Measurements from ENCODE around the gene GPR3. TPM values are rescaled to one million over a fixed set of nuclear protein-coding genes. Genes with fewer than 3 reads are reported as not detected.
A peak's percentile ranks its signal among the peaks of the same experiment; 100 is the strongest.
"Not testable (repeated sequence)": the region's sequence is repeated elsewhere in the genome, so short reads cannot be mapped to it uniquely, and the experiment has no call there.

Gene GPR3
- total RNA-seq, 2 experiments from 2014 or later = 0.47 to 0.66 TPM

DNA sequence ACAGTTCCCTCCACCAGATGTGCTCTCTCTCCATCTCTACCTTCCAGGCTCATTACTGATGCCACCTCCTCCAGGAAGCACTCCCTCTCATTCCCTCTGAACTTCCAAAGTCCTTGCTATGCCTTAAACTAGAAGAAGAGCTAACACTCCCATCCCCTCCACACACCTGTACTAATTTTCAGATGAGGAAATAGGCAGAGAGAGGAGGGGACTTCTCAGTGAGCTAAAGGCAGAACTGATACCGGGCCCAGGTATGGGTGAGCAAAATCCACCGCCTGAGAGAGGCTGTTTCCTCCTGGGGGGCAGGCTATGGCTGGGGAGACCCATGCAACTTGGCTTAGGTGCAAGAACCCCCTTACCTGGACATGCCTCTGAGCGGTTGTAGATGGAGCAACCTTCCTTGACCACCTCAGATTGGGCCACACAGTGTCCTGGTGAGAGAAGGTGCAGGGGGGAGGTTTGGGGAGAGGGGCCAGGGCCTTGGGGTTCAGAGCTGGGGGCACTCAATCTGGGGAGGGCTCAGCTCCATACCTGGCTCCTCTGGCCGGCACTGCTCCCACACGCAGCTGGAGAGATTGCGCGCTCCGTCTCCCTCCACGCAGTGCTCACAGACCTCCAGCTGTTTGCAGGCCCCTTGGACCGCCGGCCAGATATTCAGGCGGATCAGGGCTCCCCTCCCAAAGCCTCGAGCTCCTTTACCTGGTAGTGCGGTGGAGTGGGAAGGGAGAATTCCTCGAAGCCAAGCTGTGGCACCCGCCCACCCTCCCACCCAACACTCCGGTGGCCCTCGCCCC is 10.3 kb upstream of the GPR3 start:
- POLR2A ChIA-PET = interaction anchor here (0.7 to 1.0 kb wide), 2 partner anchors 12 to 56 kb away, joined by 3 read pairs; no protein-coding TSS in a partner anchor
- no peak overlapping the region for H3K4me3 Mint-ChIP-seq
- CTCF ChIA-PET = interaction anchor here (0.7 to 6.7 kb wide), 10 partner anchors 9 to 186 kb away, joined by 3 to 60 read pairs (median 4); partner anchors contain the start of gene MAP3K6
- H3K27me3 Mint-ChIP-seq (ENCODE audit: low read depth) = peaks cover 12% of the 10 kb centered on the region
- no peak for DNase-seq
- ATAC-seq = no peak
- H3K4me1 Mint-ChIP-seq (ENCODE audit: low read depth) = no peaks in the 10 kb centered on the region
- H3K9me3 Mint-ChIP-seq (ENCODE audit: insufficient read depth) = no peaks in the 10 kb centered on the region
- no peaks in the 10 kb centered on the region for H3K36me3 Mint-ChIP-seq (ENCODE audit: low read depth)
- H3K27ac Mint-ChIP-seq = no peak overlapping the region

DNA sequence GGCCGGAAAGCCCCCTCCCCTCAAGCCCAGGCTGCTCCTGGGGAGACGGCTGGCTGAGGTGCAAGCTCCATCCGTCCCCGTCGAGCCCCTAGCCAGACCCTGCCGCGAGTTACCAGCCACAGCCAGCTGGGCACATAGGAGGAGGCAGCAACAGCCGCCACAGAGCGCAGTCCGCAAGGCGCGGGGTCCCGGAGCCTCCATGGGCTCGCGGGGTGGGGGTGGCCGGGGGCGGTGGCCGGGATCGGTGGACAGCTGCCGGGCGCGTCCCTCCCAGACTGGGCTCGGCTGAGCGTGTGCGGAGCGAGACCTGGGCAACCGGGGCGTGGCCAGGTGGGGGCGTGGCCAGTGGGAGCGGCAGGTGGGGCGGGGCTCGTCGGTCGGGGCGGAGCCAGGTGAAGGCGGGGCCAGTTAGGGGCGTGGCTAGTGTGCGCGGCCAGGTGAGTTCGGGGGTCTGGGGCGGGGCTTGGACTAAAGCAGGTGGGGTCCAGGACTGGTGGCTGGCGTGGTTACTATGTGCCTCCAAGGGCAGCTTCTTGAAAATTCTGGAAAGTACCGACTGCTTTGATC is 9.3 kb upstream of the GPR3 start, which contains the start of gene CD164L2:
TSS of gene CD164L2 (minus strand) at position 295 of the 567 bp plus-strand sequence. CDS start at position 201, 94 bp downstream.
- H3K36me3 Mint-ChIP-seq (ENCODE audit: low read depth) = no peaks in the 10 kb centered on the region
- no peaks in the 10 kb centered on the region for H3K4me1 Mint-ChIP-seq (ENCODE audit: low read depth)
- ATAC-seq (peak; percentile 67), DNase-seq (peak; percentile 65)
- no peaks in the 10 kb centered on the region for H3K9me3 Mint-ChIP-seq (ENCODE audit: insufficient read depth)
- H3K27me3 Mint-ChIP-seq (ENCODE audit: low read depth) = peaks cover 12% of the 10 kb centered on the region
- ChIA-PET CTCF (interaction anchor here (0.8 to 6.7 kb wide), 5 partner anchors 8 to 87 kb away, joined by 4 to 60 read pairs (median 7); no protein-coding TSS in a partner anchor), POLR2A (no interaction called here)
- no peak within 1 kb of the TSS for H3K27ac Mint-ChIP-seq
- no peak within 1 kb of the TSS for H3K4me3 Mint-ChIP-seq

DNA sequence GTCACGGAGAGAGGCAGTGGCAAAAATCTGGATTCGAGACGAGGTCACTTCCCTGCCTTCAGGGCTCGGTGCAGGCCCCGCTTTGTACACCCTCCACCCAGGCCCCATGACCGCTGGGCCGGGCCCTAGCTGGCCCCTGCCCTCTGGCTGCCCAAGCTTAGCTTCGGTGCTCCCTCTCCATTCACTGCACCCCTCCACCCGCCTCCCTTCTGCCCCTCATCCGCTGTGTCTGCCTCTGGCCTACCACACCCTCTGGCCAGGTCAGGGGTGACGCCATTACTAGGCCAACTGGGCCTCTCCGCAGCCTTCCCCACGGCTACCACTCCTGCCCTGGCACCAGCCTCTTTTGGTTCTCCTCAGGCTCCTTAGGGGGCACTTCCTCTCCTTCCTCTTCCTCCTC is 8.8 kb upstream of the GPR3 start:
- Mint-ChIP-seq H3K27me3 (ENCODE audit: low read depth) (peaks cover 13% of the 10 kb centered on the region), H3K36me3 (ENCODE audit: low read depth) (no peaks in the 10 kb centered on the region), H3K9me3 (ENCODE audit: insufficient read depth) (no peaks in the 10 kb centered on the region), H3K4me1 (ENCODE audit: low read depth) (peaks cover 1% of the 10 kb centered on the region), H3K4me3 (no peak overlapping the region), H3K27ac (no peak overlapping the region)
- ATAC-seq (no peak), DNase-seq (no peak)
- CTCF ChIA-PET = interaction anchor here (2.6 to 6.7 kb wide), 2 partner anchors 26 to 87 kb away, joined by 12 to 60 read pairs; no protein-coding TSS in a partner anchor
- POLR2A ChIA-PET = no interaction called here

DNA sequence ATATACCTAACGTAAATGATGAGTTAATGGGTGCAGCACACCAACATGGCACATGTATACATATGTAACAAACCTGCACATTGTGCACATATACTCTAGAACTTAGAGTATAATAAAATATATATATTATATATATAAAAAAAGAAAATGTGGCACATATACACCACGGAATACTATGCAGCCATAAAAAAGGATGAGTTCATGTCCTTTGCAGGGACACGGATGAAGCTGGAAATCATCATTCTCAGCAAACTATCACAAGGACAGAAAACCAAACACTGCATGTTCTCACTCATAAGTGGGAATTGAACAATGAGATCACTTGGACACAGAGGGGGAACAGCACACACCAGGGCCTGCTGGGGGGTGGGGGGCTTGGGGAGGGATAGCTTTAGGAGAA is 7.6 kb upstream of the GPR3 start:
- peaks cover 16% of the 10 kb centered on the region for H3K27me3 Mint-ChIP-seq (ENCODE audit: low read depth)
- H3K9me3 Mint-ChIP-seq (ENCODE audit: insufficient read depth); ATAC-seq; POLR2A ChIA-PET; H3K4me3 Mint-ChIP-seq; H3K27ac Mint-ChIP-seq; H3K4me1 Mint-ChIP-seq (ENCODE audit: low read depth); H3K36me3 Mint-ChIP-seq (ENCODE audit: low read depth); DNase-seq: not testable (repeated sequence)
- CTCF ChIA-PET = interaction anchor here (0.7 to 6.7 kb wide), 4 partner anchors 22 to 221 kb away, joined by 3 to 60 read pairs (median 11); partner anchors contain the start of gene AHDC1

- Mint-ChIP-seq H3K27ac (no peak overlapping the region), H3K9me3 (ENCODE audit: insufficient read depth) (no peaks in the 10 kb centered on the region), H3K36me3 (ENCODE audit: low read depth) (no peaks in the 10 kb centered on the region), H3K4me1 (ENCODE audit: low read depth) (peaks cover 20% of the 10 kb centered on the region), H3K27me3 (ENCODE audit: low read depth) (peaks cover 17% of the 10 kb centered on the region), H3K4me3 (no peak overlapping the region)
- DNase-seq (peak; percentile 85), ATAC-seq (no peak)
- CTCF ChIA-PET = interaction anchor here (0.7 to 6.7 kb wide), 18 partner anchors 9 to 344 kb away, joined by 3 to 60 read pairs (median 4); partner anchors contain the start of genes AHDC1 and MAP3K6
- POLR2A ChIA-PET = no interaction called here
Measured at GRCh38 chr1:27388337-27389005, 4.0 kb upstream of the GPR3 start.

DNA sequence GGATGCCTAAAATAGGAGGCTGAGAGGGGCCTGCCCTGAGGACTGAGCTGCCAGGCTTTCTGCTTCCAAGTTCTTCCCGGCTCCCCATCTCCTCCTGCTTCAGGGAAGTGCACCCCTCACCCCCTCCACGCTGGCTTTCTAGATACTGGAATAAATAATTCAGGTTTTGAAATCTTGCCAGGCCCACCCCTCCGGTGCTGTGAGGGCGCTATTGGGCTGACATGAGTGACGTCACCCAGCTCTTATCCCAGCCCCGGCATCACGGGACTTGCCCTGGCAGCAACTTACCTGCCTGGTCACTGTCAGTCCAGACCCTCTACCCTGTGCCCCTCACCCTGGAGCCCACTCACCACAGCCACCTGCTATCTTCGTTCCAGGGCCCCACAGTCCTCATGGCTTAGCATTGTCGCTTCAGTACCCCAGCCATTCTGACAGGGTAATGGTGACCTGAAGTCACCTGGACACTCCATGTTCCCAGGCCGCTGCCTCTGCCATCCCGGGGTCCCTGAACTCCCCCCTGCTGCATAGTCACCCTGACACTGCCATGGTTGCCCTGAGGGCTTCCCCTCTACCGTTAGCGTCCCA is 819 bp upstream of the GPR3 start:
- peak overlapping the region; percentile 82 for H3K27ac Mint-ChIP-seq

GRCh38 chr1:27392778-27393635 is 585 bp downstream of the GPR3 start:
- ATAC-seq (no peak), DNase-seq (no peak)
- CTCF ChIA-PET = interaction anchor here (0.6 to 7.4 kb wide), 4 partner anchors 70 to 270 kb away, joined by 3 to 266 read pairs (median 3); partner anchors contain the start of gene AHDC1
- POLR2A ChIA-PET = no interaction called here
- peak overlapping the region; percentile 74 for H3K4me3 Mint-ChIP-seq
- peaks cover 12% of the 10 kb centered on the region for H3K27me3 Mint-ChIP-seq (ENCODE audit: low read depth)
- H3K36me3 Mint-ChIP-seq (ENCODE audit: low read depth) = no peaks in the 10 kb centered on the region
- H3K4me1 Mint-ChIP-seq (ENCODE audit: low read depth) = peaks cover 25% of the 10 kb centered on the region
- H3K9me3 Mint-ChIP-seq (ENCODE audit: insufficient read depth) = no peaks in the 10 kb centered on the region
- peak overlapping the region; percentile 72 for H3K27ac Mint-ChIP-seq

More for the DNA sequence above, 819 bp upstream of the GPR3 start:
- peak; percentile 40 for DNase-seq
- POLR2A ChIA-PET = interaction anchor here (1.1 kb wide), 1 partner anchor 25 kb away, joined by 3 read pairs; the partner anchor contains the start of gene MAP3K6
- H3K27me3 Mint-ChIP-seq (ENCODE audit: low read depth) = peaks cover 17% of the 10 kb centered on the region
- no peaks in the 10 kb centered on the region for H3K36me3 Mint-ChIP-seq (ENCODE audit: low read depth)
- peaks cover 25% of the 10 kb centered on the region for H3K4me1 Mint-ChIP-seq (ENCODE audit: low read depth)
- peak overlapping the region; percentile 74 for H3K4me3 Mint-ChIP-seq
- no peak for ATAC-seq
- CTCF ChIA-PET = interaction anchor here (0.8 to 3.2 kb wide), 17 partner anchors 9 to 347 kb away, joined by 3 to 62 read pairs (median 5); partner anchors contain the start of genes AHDC1, CD164L2, MAP3K6 and WASF2
- H3K9me3 Mint-ChIP-seq (ENCODE audit: insufficient read depth) = no peaks in the 10 kb centered on the region

DNA sequence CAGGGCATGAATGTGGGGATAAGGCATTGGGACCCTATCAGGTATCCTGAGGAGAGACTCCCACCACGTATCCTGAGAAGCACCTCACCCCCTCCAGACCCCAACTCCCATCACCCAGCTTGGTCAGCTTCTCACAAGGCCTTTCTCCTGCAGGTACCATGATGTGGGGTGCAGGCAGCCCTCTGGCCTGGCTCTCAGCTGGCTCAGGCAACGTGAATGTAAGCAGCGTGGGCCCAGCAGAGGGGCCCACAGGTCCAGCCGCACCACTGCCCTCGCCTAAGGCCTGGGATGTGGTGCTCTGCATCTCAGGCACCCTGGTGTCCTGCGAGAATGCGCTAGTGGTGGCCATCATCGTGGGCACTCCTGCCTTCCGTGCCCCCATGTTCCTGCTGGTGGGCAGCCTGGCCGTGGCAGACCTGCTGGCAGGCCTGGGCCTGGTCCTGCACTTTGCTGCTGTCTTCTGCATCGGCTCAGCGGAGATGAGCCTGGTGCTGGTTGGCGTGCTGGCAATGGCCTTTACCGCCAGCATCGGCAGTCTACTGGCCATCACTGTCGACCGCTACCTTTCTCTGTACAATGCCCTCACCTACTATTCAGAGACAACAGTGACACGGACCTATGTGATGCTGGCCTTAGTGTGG is 1.3 kb downstream of the GPR3 start:
- ChIA-PET POLR2A (no interaction called here), CTCF (interaction anchor here (1.0 to 7.4 kb wide), 8 partner anchors 37 to 269 kb away, joined by 3 to 266 read pairs (median 22); partner anchors contain the start of gene AHDC1)
- Mint-ChIP-seq H3K36me3 (ENCODE audit: low read depth) (no peaks in the 10 kb centered on the region), H3K4me3 (peak overlapping the region; percentile 74), H3K27ac (no peak overlapping the region), H3K9me3 (ENCODE audit: insufficient read depth) (no peaks in the 10 kb centered on the region), H3K4me1 (ENCODE audit: low read depth) (peaks cover 23% of the 10 kb centered on the region), H3K27me3 (ENCODE audit: low read depth) (peaks cover 10% of the 10 kb centered on the region)
- no peak for ATAC-seq
- no peak for DNase-seq

GRCh38 chr1:27394282-27394658 is 1.8 kb downstream of the GPR3 start:
- no peaks in the 10 kb centered on the region for H3K36me3 Mint-ChIP-seq (ENCODE audit: low read depth)
- no peak overlapping the region for H3K27ac Mint-ChIP-seq
- peaks cover 23% of the 10 kb centered on the region for H3K4me1 Mint-ChIP-seq (ENCODE audit: low read depth)
- no peaks in the 10 kb centered on the region for H3K9me3 Mint-ChIP-seq (ENCODE audit: insufficient read depth)
- no peak for DNase-seq
- ChIA-PET CTCF (interaction anchor here (0.7 to 7.4 kb wide), 27 partner anchors 8 to 397 kb away, joined by 3 to 266 read pairs (median 7); partner anchors contain the start of genes AHDC1, CD164L2, FAM76A and MAP3K6), POLR2A (interaction anchor here (1.1 to 1.5 kb wide), 2 partner anchors 37 to 98 kb away, joined by 3 to 6 read pairs; no protein-coding TSS in a partner anchor)
- no peak for ATAC-seq
- peaks cover 9% of the 10 kb centered on the region for H3K27me3 Mint-ChIP-seq (ENCODE audit: low read depth)
- H3K4me3 Mint-ChIP-seq = peak overlapping the region; percentile 25

DNA sequence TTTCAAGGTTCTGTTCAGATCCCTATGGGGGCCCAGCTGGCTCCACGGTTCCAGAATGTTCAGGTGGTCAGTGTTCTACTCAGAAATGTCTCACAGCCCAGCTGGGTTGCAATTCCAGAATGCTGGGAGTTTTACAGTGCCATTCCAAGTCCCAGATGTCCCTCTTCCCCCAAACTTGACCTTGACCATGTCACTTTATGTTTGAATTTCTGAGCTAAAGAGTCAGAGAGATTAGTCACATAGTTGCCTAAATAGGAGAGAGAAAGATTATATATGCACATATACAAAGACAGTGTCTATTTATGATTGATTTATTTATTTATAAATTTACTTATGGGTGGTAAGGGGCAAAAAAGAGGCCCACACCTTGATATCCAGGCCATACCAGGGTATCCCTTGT is 2.5 kb downstream of the GPR3 start:
- H3K27ac Mint-ChIP-seq = no peak overlapping the region

More for the DNA sequence above, 2.5 kb downstream of the GPR3 start:
- POLR2A ChIA-PET = interaction anchor here (1.1 to 1.5 kb wide), 2 partner anchors 38 to 98 kb away, joined by 3 to 6 read pairs; no protein-coding TSS in a partner anchor
- Mint-ChIP-seq H3K4me1 (ENCODE audit: low read depth) (peaks cover 23% of the 10 kb centered on the region), H3K36me3 (ENCODE audit: low read depth) (no peaks in the 10 kb centered on the region), H3K27me3 (ENCODE audit: low read depth) (peaks cover 8% of the 10 kb centered on the region), H3K4me3 (no peak overlapping the region), H3K9me3 (ENCODE audit: insufficient read depth) (no peaks in the 10 kb centered on the region)
- no peak for DNase-seq
- CTCF ChIA-PET = interaction anchor here (0.7 to 7.4 kb wide), 37 partner anchors 9 to 398 kb away, joined by 3 to 266 read pairs (median 6); partner anchors contain the start of genes AHDC1, CD164L2, FAM76A and MAP3K6
- no peak for ATAC-seq
